NCI-H345 (cell line): ENCODE measurements around the gene SOST.
A peak's percentile ranks its signal among the peaks of the same experiment; 100 is the strongest.

Experiments used
- DNase-seq: peaks from one replicate; lab custom pipeline; 2025; lab: John Stamatoyannopoulos, UW

The SOST gene

DNA sequence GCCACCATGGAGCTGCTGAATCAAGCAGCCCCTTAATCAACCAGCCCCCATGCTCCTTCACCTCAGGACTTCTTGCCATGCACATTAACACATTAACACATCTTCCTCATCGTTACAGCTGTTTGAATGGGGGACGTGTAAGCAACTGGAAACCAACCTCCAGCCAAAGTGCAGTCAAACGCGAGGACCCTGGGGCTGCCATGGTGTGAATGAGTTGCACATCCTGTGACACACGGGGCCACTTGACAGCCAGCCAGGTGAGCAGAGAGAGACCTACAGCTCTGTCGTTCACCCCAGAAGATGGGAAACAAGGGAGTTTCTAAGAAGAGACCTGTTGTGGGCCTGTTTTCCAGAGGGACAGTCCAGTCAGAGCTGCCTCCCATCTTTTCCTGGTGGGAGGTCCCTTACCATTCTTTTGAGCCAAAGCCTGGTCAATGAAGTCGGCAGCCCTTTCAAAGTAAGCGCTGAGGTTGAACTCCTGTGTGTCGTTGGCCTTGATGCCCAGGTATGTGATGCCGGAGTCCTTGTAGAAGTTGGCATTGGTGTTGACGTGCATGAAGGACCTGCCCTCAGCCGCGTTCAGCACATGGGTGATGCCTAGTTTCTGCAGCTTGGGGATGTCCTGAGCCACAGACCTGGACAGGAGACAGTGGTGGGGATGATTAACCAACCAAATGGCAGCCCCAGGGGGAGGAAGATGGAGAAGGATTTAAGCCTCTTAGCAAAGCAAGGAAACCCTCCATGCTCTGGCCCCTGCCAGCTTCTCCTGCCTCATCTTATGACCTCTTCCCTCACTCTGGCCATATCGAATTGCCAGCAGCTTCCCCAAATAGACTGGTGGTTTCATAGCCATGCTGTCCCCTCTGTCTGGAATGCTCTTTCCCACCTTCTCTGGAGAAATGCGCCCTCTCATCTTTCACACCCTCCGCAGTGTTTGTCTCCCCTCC is 16.0 kb upstream of the SOST start:
- DNase-seq = no peak

DNA sequence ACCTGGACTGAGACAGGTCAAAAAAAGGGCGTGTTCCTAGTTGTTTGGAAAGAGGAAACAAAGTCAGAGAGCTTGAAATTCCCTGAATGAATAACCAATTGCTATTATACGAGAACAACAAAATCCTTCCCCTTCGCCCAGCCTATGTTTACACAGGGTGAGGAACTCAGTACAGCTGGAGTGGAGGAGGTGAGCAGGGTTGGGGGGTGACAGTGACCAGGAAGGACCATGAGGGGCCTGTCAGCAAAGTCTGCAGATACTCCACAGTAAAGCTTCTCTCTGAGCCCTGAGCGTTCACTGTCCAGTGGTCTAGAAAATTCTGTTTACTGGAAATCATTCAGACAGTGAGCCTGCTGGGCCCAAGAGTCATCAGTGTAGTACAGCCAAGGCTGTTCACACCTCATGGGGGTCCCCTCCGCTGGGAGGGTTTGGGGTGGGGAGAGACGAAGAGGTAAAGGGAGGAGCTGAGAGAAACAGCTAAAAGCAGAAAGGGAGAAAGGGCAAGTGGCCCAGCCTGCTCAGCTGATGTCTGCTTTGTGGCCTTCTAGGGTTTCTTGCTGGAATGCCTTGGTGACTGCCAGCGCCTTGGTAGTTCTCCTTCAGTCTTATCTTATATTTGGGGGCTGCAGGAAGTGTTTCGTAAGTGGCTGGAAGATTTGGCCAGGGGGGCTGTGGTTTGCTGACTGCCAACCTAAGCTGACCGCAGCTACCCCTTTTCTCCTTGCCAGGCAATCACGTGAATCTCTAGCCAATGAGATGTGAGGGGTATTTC is 14.5 kb upstream of the SOST start:
- no peak for DNase-seq

DNA sequence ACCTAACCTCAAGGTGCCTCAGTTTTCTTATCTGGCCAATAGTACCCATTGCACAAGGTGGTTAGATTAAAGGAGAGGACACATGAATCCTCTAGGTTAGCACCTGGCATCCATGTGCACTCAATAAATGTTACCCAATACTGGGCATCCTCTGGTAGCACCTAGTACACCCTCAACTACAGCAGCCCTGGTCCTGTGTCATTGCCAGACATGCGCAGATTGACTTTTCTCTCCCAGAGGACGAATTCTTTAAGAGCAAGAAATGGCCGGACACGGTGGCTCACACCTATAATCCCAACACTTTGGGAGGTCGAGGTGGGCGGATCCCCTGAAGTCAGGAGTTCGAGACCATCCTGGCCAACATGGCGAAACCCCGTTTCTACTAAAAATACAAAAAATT is 12.9 kb upstream of the SOST start:
- no peak for DNase-seq

DNA sequence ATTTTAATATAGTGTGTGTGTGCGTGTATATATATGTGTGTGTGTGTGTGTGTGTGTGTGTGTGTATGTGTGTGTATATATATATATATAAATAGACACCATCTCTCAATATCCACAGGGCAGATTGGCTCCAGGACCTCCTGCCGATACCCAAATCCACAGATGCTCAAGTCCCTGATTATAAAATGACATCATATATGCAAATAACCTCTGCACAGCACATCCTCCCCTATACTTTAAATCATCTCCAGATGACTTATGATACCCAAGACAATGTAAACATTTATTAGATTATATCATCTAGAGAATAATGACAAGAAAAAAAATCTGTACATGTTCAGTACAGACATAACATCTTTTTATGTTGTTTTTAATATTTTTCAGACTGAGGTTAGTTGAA is 12.4 kb upstream of the SOST start:
- DNase-seq = no peak

DNA sequence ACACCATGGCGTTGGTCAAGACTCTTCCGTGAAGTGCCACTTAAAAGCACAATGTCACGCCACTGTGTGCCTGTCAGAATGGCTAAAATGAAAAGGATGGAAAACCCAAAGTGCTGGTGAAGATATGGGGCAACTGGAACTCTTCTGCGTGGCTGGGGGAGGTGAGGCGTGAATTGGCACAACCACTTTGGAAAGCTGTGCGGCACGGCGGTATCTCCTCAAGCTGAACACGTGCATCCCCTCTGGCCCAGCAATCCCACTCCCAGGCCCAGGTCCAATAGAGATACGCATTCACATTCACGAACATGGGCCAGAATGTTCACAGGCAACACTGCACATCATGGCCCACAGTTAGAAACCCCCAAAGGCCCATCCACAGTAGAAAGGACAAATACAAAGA is 11.3 kb upstream of the SOST start:
- DNase-seq = no peak

DNA sequence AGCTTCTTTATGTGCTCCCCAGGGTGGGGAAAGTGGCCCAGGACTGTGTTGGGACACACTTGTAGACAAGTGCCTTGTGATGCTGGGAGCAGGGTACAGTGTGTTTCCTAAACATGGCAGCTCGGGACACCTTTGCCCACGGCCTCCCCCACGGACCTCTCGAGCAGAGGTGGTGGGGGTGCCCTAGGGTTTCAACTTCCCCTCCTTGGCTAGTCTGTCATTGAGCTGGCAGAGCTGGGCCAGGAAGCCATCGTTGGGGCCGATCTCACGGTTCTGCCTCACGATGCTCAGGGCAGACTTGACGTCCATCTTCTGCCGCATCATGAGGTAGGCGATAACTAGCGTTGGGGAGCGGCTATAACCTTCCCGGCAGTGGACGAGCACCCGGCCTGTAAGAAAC is 10.8 kb upstream of the SOST start:
- no peak for DNase-seq

DNA sequence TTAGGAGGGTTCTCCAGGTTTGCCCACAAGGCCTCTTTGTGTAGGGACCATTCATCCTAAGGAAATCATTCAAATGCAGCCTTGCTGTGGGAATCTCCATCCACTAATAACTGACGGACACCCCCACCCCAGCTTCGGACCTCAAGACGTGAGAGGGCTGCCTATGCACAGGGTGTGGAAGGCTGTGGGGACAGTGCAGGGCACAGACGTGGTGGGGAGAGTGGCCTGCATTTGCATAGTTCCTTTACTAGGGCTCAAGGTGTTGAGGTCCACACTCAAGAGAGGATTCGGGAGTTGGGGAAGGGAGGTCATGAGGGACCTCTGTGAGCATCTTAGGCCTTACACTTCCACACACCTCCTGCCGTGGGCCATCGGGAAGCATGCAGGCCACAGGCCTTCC is 10.4 kb upstream of the SOST start:
- DNase-seq = no peak

DNA sequence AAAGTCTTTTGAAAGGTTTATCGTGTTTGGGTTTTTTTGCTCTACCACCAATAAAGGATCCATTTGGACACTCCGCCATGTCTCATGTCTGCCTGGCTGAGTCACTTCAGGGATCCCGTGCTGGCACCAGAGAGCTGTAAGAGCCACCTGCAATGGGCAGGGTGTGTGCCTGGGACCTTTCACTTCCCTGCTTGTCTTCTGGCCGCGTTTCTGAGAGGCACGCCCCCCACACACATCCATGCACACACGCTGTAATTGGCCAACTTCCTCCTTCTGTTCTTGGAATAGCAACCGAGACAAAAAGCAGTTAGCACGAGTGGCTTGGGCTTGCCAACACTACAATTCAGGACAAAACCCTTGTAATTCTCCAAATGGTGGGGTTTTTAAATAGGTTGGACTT is 9.8 kb upstream of the SOST start:
- DNase-seq = no peak

DNA sequence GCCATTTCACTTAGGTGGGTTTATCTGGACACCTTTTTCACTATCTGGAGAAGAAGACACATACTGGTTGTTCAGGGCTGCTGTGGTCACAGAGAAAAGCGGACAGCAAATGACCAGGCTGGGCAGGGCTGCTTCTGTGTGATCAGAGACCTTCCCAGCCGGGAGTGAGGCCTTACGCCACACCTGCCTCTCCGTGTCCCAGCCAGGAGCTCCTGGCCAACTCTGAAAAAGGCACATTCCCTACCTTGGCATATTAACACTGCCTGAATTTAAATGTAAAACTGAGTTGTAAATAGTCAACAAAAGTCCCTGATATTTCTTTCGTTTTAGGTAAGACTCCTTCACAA is 9.1 kb upstream of the SOST start:
- no peak for DNase-seq

DNA sequence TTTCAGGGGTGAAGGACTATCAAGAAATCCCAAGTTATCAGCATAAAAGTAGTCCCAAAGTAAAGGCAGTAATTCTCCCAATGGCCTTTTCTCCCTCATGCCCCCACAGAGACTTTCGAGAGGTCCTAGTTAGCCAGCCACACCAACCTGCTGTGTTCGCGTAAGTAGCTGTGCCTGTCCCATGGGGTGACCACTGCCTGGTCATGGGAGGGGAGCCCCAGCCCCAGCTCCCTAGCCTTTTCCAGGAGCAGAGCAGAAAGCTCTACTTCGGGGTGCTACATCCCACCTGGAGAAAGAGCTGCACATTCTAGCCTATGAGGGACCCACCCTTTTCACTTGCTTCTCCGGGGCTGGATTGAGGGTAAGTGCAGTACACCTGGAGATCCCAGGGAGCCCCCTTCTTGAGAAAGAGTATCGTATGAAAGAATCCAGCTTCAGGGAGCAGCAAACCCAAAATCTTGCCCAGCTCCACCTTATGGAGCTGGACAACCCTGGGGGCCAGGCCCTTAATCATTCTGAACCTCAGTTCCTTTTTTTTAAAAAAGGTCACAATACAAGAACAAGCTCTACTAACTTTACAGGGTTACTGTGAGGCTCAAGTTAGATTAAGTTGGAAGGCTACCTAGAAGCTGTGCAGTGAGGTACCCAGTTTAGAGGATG is 8.6 kb upstream of the SOST start:
- DNase-seq = no peak

DNA sequence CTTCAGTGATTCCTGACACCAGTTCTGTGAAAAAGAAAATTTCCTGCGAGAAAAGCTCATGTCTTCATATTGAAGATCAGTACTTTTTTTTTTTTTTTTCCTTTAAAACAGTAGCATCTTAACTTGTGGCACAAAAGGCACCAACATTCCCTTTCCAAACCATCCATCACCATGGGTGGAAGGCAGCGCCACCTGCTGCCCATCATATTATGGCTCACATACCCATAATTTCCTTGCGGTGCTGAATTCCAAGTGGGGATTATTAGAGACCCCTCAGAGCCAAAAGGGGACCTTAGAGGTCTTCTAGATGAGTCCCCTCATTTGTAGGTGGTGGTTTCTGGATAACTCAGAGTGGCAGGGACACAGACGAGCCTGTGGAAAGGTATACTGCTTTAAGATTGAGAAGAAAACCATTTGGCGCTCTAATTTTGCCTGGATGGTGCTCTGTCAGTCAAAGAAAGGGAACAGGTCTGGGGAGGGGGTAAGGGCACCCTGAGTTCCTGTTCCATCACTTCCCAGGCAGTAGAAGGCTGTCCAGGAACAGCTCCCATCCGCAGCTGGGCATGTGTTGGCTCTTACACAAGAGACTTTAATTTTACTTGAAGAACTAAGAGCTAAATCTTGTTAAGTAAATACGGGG is 7.9 kb upstream of the SOST start:
- peak; percentile 49 for DNase-seq

DNA sequence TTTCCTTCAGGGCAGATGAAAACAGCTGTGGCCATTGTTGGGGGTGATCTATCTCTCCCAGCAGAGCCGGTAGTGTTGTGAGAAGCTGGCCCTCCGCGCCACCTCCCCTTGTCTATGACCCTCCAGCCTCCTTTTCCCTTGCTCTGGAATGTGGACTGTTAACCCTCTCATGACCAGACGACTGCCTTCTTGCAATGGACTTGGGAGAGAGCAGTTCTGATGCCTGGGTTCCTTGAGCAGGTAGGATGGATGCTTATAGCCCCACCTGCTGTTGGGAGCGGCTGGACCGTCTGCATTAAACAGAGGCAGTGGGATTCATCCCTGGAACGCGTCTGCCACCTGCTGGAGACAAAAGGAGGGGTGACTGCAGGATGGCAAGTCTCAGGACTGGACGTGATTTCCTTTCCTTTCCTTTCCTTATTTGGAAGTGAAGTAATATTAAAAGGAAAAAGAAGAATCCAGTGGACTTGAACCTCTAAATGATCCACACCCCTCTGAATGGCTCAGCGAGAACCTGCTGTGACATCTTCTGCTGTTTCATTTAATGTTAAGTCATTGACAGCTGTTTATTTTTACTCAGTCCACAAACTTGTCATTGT is 1.8 kb upstream of the SOST start:
- DNase-seq = peak; percentile 87

DNA sequence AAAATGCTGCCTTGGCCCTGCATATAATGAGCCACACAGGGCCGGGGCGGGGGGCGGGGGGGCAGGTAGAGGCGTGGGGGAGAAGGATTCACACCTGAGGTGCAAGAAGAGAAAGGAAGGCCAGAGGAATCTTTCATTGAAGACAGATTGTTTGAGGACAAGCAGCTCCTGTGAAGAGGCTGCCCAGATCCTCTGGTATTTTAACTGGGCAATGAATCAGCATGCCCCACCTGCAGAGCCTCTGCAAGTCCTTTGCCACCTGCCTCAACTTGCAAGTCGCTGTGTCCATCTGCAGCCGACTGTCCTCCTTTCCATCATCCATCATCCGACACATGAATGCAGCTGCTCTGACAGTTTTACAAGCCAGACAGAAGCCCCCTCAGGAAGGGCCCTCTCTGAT is 1.2 kb upstream of the SOST start:
- no peak for DNase-seq

DNA sequence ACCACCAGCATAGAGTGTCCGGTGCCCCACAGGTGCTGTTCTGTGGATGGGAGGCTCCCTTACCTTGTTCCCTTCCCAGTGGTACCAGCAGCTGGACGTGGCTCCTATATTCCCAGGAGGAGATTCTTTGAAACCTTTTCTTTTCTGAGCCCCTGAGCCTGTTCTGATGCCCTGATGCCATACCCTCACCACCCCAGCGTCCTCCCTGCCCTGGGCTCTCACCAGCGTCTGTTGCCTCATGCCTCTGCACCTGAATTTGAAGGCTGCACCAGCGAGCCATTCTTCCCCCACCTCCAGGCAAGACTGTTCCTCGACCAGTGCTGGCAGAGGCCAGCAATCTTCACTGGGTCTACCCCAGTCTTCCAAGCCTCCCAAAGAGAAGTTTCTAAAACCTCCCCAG is 505 bp downstream of the SOST start:
- no peak for DNase-seq

DNA sequence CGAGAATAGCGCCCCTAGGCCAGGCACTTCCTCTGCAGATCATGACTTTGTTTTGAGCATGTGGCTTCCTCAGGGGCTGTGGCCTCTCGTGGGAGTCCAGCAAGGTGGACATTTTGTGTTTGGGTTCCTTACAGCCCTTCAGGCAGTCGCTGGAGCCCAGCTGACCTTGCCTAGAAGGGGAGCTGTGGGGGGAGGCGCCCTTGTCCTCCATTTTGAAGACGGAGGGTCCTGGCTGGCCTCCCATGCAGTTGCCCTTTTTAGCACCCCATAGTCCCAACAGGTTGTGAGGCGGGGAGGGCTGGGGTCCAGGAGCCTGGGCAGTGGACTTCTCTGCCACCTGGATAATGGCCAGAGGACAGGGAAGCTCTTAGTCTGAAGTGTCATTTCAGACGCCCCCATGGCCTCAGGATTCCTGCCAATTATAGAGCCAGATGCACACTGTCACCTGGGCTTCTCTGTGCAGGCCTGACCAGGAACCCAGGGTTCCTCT is 1.4 kb downstream of the SOST start:
- no peak for DNase-seq

DNA sequence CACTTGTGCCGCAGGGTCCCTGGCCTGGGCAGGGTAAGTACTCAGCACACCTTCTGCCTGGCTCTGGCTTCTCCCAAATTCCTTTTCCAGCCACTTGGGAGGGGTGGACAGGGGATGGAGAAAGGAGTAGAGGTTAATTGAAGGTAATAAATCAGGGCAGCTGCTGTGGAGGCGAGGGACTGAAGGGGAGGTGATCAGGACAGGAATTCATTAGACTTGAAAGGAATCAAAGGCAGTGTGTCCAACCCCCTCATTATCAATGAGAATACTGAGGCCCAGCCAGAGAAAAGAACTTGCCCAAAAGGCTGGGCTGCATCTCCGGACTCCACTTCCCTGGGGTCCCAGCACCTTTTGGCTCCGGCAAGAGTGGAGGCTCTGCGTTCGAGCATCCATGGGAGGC is 2.4 kb downstream of the SOST start:
- DNase-seq = no peak

DNA sequence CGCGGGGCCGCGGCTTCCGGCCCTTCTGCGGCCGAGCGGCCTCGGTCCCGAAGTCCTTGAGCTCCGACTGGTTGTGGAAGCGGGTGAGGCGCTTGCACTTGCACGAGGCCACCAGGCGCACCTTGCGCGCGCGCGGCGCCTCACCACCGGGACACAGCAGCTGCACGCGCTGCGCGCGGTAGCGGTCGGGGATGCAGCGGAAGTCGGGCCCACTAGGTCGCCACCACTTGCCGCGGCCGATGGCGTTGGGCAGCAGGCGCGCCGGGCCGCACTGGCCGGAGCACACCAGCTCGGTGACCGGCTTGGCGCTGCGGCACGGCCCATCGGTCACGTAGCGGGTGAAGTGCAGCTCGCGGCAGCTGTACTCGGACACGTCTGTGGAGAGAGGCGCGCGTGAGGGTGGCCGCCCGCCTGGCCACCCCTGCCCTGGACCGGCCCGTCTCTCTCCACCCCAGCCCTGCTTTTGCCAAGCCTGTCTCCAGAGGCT is 3.2 kb downstream of the SOST start:
- DNase-seq = peak; percentile 3

DNA sequence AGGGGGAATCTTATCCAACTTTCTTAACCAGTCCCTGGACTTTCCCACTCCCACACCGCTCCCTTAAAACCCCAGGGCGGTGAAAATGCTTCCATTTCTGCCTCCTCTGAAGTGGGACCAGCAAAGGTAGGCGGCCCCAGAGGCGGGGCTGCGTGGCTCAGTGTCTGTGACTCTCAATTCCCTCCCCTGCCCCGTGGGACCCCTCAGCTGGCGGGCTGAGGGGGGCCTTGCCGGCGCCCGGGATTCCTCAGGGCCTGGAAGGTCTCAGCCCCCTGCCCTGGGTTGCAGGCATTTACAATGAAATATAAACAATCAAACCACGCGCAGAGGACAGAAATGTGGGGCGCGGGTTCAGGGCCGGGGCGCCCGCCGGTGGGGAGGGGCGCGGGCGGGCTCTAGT is 3.6 kb downstream of the SOST start:
- DNase-seq = no peak

DNA sequence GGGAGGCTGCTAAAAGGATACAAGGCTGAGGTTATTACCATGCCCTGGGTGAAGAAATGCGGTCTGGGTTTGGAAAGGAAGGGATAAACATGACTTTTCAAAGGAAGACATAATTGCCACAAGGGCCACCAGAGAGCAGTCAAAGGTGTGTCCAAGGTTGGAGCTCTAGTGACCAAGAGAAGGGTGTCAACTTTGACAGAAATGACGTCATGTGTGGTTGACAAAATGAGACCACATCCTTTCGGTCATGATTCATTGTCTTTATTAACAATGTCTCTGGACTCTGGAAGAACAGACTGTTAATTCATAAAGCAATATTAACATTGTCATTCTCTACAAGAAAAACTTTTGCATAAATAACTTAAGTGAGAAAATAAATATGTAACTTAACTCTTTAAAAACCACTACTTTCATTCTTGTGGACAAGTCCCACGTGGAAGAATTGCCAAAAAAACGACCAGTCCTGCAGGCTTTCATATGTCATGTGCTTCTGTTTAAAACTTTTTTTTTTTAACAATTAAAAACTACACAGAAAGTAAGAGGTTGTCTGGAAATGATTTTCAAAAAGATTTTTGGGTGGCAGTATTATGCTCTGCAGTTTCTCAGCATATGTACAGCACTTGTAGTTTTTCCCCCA is 5.0 kb downstream of the SOST start:
- no peak for DNase-seq

DNA sequence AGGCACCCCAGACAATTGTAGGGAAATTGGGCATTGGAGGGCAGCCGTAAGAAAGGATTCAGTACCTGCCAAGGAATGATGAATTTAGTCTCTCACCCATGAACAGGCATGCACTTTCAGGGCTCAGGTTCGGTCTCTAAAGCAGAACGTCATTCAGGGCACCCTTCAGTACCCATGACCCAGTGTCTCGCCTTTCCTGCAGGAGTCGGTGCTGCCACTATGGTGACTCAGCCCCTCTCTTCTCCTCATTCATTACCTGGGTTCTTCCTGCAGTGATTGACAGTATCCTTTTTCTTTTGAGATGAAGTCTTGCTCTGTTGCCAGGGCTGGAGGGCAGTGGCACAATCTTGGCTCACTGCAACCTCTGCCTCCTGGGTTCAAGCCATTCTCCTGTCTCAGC is 8.4 kb downstream of the SOST start:
- DNase-seq = no peak

DNA sequence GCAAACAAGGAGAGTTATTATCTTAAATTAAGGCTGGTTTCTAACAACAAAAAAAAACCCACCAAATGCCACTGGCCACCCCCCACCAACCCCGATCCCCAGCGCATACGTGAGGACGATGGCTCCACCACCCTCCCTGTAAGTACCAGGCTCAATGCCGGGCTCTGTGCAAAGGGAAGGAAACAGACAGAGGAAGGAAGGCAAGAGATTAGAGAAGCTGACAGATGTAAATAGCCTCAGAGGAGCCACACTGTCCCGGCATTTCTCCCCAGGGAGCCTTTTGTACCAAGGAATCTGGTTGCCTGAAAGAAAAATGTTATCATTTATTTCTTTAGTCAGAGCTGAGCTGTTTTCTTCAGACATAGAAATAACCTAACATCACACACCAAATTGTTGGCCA is 13.1 kb downstream of the SOST start:
- no peak for DNase-seq
